Measurements from ENCODE around the gene MARK3. TPM values are rescaled to one million over a fixed set of nuclear protein-coding genes. Genes with fewer than 3 reads are reported as not detected.

Gene MARK3
- total and polyA plus RNA-seq, 10 of the 15 experiments (the other 5 are each of a cell fraction or from before 2014, with no cell fraction given) = 10.7 to 75.1 (median 41.4) TPM

- 0 out of 2 replicates have a peak, but pooled peaks have one; percentile 11 for TF ChIP-seq IKZF1 (conservative IDR thresholded peaks at IDR 0.05)
- TF ChIP-seq SMAD5 (IDR thresholded peaks at IDR 0.05; ENCODE audit: low read depth) = no peak
- CTCF ChIA-PET = interaction anchor here (1.7 to 5.6 kb wide), 2 partner anchors 9 to 117 kb away, joined by 3 to 43 read pairs; no protein-coding TSS in a partner anchor
- Histone ChIP-seq H3K9ac (ENCODE audit: control insufficient read depth, insufficient read depth, low read length) (no peak overlapping the region), H4K20me1 (ENCODE audit: control insufficient read depth, insufficient read depth) (0 out of 2 replicates have a peak, but pooled peaks cover 2% of the 10 kb centered on the region), H3K4me2 (ENCODE audit: control insufficient read depth, insufficient read depth) (no peak overlapping the region), H3K79me2 (ENCODE audit: control insufficient read depth, insufficient read depth, low read length) (peaks cover 25% of the 10 kb centered on the region), H3K4me3 (no peak overlapping the region), H2AFZ (ENCODE audit: control insufficient read depth, low read depth, low read length) (no peak overlapping the region), H3K36me3 (ENCODE audit: control insufficient read depth in 2 of 2, insufficient read depth in 2 of 2, low read length in 1 of 2) (no peaks in the 10 kb centered on the region), H3K27me3 (replicated peaks in 1 of 2; ENCODE audit: control insufficient read depth in 2 of 2, insufficient read depth in 2 of 2, low read length in 1 of 2) (no peaks in the 10 kb centered on the region; a peak in 1 of 4 replicates), H3K4me1 (ENCODE audit: control insufficient read depth, insufficient read depth, low read length) (peaks cover 7% of the 10 kb centered on the region), H3K9me3 (replicated peaks; ENCODE audit: control insufficient read depth, insufficient read depth, low read length) (no peaks in the 10 kb centered on the region), H3K27ac (ENCODE audit: control insufficient read depth, insufficient read depth) (no peak overlapping the region)
- ATAC-seq = no peak
- intact Hi-C loops (cut with micrococcal nuclease; ENCODE audit: unreplicated experiment) = no loop called here
- SMC1A ChIA-PET (ENCODE audit: uncharacterized antibody, unreplicated experiment) = interaction anchor here (1.4 kb wide), 1 partner anchor 46 kb away, joined by 3 read pairs; no protein-coding TSS in a partner anchor
- no peak for DNase-seq (ENCODE audit: low read depth, low spot score)
- RAD21 ChIA-PET (ENCODE audit: unreplicated experiment) = no interaction called here
- 47% methylated on average over 4 of the region's 4 CpGs for WGBS (ENCODE audit: insufficient coverage, insufficient replicate concordance, low lambda C conversion rate, missing lambda C conversion rate)
- BruUV-seq (replicated peaks) = no TSS peak
- no peak for FAIRE-seq
- in situ Hi-C loops (cut with MboI) = no loop called here
- POLR2A ChIA-PET = interaction anchor here (0.7 to 0.9 kb wide), 3 partner anchors 12 to 46 kb away, joined by 3 read pairs; no protein-coding TSS in a partner anchor
Measured at GRCh38 chr14:103382376-103382775, 2.8 kb upstream of the MARK3 start.

- intact Hi-C loops (cut with micrococcal nuclease; ENCODE audit: unreplicated experiment) (loop anchor here (5.0 kb wide), 1 partner anchor 52 kb away; the partner anchor contains the start of gene EIF5), in situ Hi-C loops (cut with MboI) (no loop called here)
- RAD21 ChIA-PET (ENCODE audit: unreplicated experiment) = interaction anchor here (0.5 to 1.1 kb wide), 3 partner anchors 9 to 59 kb away, joined by 3 to 5 read pairs (median 3); partner anchors contain the start of gene EIF5
- H3K4me2 ChIP-seq (ENCODE audit: control insufficient read depth, insufficient read depth) = peak overlapping the region; percentile 97
- CTCF ChIA-PET = interaction anchor here (0.6 to 0.8 kb wide), 3 partner anchors 41 to 237 kb away, joined by 3 read pairs; no protein-coding TSS in a partner anchor
- 11% methylated on average over 31 of the region's 31 CpGs for WGBS (ENCODE audit: insufficient coverage, insufficient replicate concordance, low lambda C conversion rate, missing lambda C conversion rate)
- peak overlapping the region; percentile 91 for H3K9ac ChIP-seq (ENCODE audit: control insufficient read depth, insufficient read depth, low read length)
- ATAC-seq (no peak; the same call in 2 of the 3 replicates), FAIRE-seq (no peak), DNase-seq (ENCODE audit: low read depth, low spot score) (no peak)
- POLR2A ChIA-PET = interaction anchor here (0.6 to 2.2 kb wide), 6 partner anchors 10 to 227 kb away, joined by 3 to 6 read pairs (median 3); no protein-coding TSS in a partner anchor
- peaks cover 2% of the 10 kb centered on the region; the same call in 1 of the 2 replicates for H4K20me1 ChIP-seq (ENCODE audit: control insufficient read depth, insufficient read depth)
- H3K4me1 ChIP-seq (ENCODE audit: control insufficient read depth, insufficient read depth, low read length) = peaks cover 13% of the 10 kb centered on the region
- peak overlapping the region; percentile 97 for H2AFZ ChIP-seq (ENCODE audit: control insufficient read depth, low read depth, low read length)
- H3K9me3 ChIP-seq (replicated peaks; ENCODE audit: control insufficient read depth, insufficient read depth, low read length) = no peaks in the 10 kb centered on the region
- SMC1A ChIA-PET (ENCODE audit: uncharacterized antibody, unreplicated experiment) = no interaction called here
- peak overlapping the region; percentile 91 for H3K4me3 ChIP-seq
- H3K36me3 ChIP-seq (ENCODE audit: control insufficient read depth in 2 of 2, insufficient read depth in 2 of 2, low read length in 1 of 2) = no peaks in the 10 kb centered on the region
- BruUV-seq (replicated peaks) = no TSS peak
- no peaks in the 10 kb centered on the region for H3K27me3 ChIP-seq (replicated peaks in 1 of 2; ENCODE audit: control insufficient read depth in 2 of 2, insufficient read depth in 2 of 2, low read length in 1 of 2)
- peak overlapping the region; percentile 86 for H3K27ac ChIP-seq (ENCODE audit: control insufficient read depth, insufficient read depth)
- peaks cover 46% of the 10 kb centered on the region for H3K79me2 ChIP-seq (ENCODE audit: control insufficient read depth, insufficient read depth, low read length)
- TF ChIP-seq NBN (IDR thresholded peaks at IDR 0.05) (no peak), PRDM15 (CRISPR knock-in tag; IDR thresholded peaks at IDR 0.05) (no peak), ZBTB4 (CRISPR knock-in tag; IDR thresholded peaks at IDR 0.05) (no peak)
Measured at GRCh38 chr14:103384450-103385151, 614 bp upstream of the MARK3 start.

Measured in GM12878 (cell line).